ENCODE measurements around the gene SCAPER.

GRCh38 chr15:76901965-76902364 is 3.2 kb downstream of the SCAPER start:
- no peak for TF ChIP-seq ZNF23 (tag by site-specific recombination; IDR thresholded peaks at IDR 0.05; ENCODE audit: borderline replicate concordance)
- TF ChIP-seq, protein P1, sequence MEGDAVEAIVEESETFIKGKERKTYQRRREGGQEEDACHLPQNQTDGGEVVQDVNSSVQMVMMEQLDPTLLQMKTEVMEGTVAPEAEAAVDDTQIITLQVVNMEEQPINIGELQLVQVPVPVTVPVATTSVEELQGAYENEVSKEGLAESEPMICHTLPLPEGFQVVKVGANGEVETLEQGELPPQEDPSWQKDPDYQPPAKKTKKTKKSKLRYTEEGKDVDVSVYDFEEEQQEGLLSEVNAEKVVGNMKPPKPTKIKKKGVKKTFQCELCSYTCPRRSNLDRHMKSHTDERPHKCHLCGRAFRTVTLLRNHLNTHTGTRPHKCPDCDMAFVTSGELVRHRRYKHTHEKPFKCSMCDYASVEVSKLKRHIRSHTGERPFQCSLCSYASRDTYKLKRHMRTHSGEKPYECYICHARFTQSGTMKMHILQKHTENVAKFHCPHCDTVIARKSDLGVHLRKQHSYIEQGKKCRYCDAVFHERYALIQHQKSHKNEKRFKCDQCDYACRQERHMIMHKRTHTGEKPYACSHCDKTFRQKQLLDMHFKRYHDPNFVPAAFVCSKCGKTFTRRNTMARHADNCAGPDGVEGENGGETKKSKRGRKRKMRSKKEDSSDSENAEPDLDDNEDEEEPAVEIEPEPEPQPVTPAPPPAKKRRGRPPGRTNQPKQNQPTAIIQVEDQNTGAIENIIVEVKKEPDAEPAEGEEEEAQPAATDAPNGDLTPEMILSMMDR (tag by site-specific recombination; IDR thresholded peaks at IDR 0.05), result no peak
- TF ChIP-seq ZNF626 (tag by site-specific recombination; IDR thresholded peaks at IDR 0.05), result no peak
- no peak for TF ChIP-seq ZNF274 (IDR thresholded peaks at IDR 0.05; ENCODE audit: low read length)
- no peak for TF ChIP-seq ZNF274 (tag by site-specific recombination; IDR thresholded peaks at IDR 0.05; ENCODE audit: borderline replicate concordance)
- no peak for TF ChIP-seq ZNF140 (tag by site-specific recombination; IDR thresholded peaks at IDR 0.05)
- no peak for TF ChIP-seq IKZF3 (tag by site-specific recombination; IDR thresholded peaks at IDR 0.05)
- TF ChIP-seq ZNF311 (tag by site-specific recombination; IDR thresholded peaks at IDR 0.05; ENCODE audit: borderline replicate concordance), result no peak
- TF ChIP-seq ZNF121 (tag by site-specific recombination; IDR thresholded peaks at IDR 0.05), result no peak
- no peak for TF ChIP-seq YY2 (tag by site-specific recombination; IDR thresholded peaks at IDR 0.05)
- TF ChIP-seq ZNF354C (tag by site-specific recombination; IDR thresholded peaks at IDR 0.05; ENCODE audit: borderline replicate concordance, low read depth), result no peak
- no peak for TF ChIP-seq PATZ1 (tag by site-specific recombination; IDR thresholded peaks at IDR 0.05)
- TF ChIP-seq, protein P2, sequence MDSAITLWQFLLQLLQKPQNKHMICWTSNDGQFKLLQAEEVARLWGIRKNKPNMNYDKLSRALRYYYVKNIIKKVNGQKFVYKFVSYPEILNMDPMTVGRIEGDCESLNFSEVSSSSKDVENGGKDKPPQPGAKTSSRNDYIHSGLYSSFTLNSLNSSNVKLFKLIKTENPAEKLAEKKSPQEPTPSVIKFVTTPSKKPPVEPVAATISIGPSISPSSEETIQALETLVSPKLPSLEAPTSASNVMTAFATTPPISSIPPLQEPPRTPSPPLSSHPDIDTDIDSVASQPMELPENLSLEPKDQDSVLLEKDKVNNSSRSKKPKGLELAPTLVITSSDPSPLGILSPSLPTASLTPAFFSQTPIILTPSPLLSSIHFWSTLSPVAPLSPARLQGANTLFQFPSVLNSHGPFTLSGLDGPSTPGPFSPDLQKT (IDR thresholded peaks at IDR 0.05; ENCODE audit: borderline replicate concordance, low read depth, low read length), result no peak
- no peak for TF ChIP-seq ZNF747 (tag by site-specific recombination; IDR thresholded peaks at IDR 0.05)

All from HEK293 (cell line).